ENCODE measurements around the gene ZSWIM9.
"Not testable (repeated sequence)": the region's sequence is repeated elsewhere in the genome, so short reads cannot be mapped to it uniquely, and the experiment has no call there.

ZSWIM9 gene

DNA sequence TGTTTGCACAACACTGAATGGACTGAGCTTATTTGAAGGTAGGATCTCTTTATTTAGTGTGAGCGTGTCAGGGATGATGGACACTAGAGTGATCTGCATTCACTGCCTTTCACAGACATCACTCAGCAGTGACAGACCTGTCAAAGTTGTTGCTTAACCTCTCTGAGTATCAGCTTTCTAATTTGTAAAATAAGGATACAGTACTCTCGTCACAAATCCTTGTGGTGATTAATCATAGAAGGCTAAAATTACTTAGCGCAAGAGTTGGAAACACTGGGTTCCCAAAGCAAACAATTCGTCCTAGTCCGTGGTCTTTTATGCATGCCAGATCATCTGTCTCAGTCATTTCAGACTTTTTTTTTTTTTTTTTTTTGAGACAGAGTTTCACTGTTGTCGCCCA, 68.6 kb downstream of the ZSWIM9 start:
- DNase-seq (ENCODE audit: low spot score): no peak
- POLR2A ChIA-PET (ENCODE audit: low non-redundant PET): no interaction called here
- CTCF ChIA-PET: interaction anchor here (0.6 kb wide), 1 partner anchor 152 kb away, joined by 3 read pairs; no protein-coding TSS in a partner anchor
- H3K27ac ChIP-seq: no peak overlapping the region
- TF ChIP-seq, protein P1, sequence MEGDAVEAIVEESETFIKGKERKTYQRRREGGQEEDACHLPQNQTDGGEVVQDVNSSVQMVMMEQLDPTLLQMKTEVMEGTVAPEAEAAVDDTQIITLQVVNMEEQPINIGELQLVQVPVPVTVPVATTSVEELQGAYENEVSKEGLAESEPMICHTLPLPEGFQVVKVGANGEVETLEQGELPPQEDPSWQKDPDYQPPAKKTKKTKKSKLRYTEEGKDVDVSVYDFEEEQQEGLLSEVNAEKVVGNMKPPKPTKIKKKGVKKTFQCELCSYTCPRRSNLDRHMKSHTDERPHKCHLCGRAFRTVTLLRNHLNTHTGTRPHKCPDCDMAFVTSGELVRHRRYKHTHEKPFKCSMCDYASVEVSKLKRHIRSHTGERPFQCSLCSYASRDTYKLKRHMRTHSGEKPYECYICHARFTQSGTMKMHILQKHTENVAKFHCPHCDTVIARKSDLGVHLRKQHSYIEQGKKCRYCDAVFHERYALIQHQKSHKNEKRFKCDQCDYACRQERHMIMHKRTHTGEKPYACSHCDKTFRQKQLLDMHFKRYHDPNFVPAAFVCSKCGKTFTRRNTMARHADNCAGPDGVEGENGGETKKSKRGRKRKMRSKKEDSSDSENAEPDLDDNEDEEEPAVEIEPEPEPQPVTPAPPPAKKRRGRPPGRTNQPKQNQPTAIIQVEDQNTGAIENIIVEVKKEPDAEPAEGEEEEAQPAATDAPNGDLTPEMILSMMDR (conservative IDR thresholded peaks at IDR 0.05; ENCODE audit: low read depth): no peak

DNA sequence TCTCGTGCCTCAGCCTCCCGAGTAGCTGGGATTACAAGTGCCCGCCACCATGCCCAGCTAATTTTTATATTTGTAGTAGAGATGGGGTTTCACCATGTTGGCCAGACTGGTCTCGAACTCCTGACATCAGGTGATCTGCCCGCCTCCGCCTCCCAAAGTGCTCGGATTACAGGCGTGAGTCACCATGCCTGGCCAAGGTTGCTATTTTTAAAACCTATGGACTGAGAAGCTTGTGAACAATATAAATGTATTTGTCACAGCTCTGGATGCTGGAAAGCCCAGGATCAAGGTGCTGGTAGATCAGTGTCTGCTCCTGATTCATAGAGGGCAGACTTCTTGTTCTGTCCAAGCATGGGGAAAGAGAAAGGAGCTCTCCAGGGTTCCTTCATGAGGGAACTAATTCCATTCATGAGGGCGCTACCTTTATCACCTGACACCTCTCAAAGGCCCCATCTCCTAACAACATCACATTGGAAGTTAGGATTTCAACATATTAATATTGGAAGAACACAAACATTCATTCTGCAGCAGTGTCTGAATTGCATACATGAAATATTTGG, 69.2 kb downstream of the ZSWIM9 start:
- H3K27ac ChIP-seq: no peak overlapping the region
- TF ChIP-seq, protein P1 (conservative IDR thresholded peaks at IDR 0.05; ENCODE audit: low read depth): no peak
- POLR2A ChIA-PET (ENCODE audit: low non-redundant PET): no interaction called here
- no peak for DNase-seq (ENCODE audit: low spot score)
- CTCF ChIA-PET: interaction anchor here (1.1 kb wide), 1 partner anchor 22 kb away, joined by 3 read pairs; no protein-coding TSS in a partner anchor

DNA sequence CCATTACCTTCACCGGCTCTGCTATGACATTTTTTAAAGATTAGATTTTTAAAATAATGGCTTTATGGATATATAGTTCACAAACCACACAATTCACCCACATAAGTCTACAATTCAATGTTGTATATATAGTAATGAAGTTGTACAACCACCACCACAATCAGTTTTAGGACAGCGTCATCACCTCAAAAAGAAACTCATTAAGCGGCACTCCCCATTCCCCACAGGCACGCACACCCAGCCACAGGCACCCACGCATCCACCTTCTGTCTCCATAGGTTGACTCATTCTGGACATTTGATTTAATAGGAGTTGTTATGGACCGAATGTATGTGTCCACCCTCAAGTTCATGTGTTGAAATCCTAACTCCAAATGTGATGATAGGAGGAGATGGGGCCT, 71.3 kb downstream of the ZSWIM9 start:
- CTCF ChIA-PET; POLR2A ChIA-PET (ENCODE audit: low non-redundant PET); H3K27ac ChIP-seq; DNase-seq (ENCODE audit: low spot score): not testable (repeated sequence)

DNA sequence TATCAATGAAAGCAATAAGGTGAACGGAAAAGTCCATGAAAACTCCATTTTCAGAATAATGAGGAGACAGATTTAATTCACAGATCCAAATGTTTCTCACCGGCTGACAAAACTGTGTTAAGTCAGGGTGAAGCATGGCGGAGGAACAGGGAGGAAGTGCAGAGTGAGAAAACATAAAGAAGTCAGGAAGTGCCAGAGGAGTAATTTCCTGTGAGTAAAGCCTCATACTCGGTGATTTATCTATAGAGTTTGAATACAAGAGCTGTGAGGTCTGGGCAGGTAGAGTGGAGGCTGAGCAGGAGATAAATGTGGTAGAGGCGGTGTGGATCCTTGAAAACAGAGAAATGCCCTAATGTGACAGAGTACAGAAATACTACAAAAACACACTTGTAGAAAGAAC, 73.8 kb downstream of the ZSWIM9 start:
- ChIA-PET CTCF (no interaction called here), POLR2A (ENCODE audit: low non-redundant PET) (no interaction called here)
- TF ChIP-seq, protein P1 (conservative IDR thresholded peaks at IDR 0.05; ENCODE audit: low read depth): no peak
- DNase-seq (ENCODE audit: low spot score): no peak
- no peak overlapping the region for H3K27ac ChIP-seq

DNA sequence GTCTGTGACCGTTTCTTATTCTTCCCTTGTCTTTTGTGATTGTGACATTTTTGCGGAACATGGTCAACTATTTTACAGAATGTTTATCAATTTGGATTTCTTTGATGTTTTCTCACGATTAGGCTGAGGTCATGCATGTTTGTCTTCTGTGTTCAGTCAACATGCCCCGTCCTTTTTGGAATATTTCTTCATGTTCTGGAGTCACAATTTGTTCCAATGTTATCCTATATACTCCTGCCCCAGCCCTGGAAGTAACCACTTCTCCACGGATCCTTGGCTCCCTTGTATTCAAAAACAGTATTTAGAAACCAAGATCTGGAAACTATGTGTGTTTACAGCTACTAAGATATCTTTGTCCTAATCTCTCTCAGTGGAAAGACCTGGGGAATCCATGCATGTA, 75.6 kb downstream of the ZSWIM9 start:
- ChIA-PET POLR2A (ENCODE audit: low non-redundant PET) (interaction anchor here (0.6 kb wide), 1 partner anchor 47 kb away, joined by 3 read pairs; no protein-coding TSS in a partner anchor), CTCF (no interaction called here)
- DNase-seq (ENCODE audit: low spot score): no peak
- TF ChIP-seq, protein P1 (conservative IDR thresholded peaks at IDR 0.05; ENCODE audit: low read depth): no peak
- no peak overlapping the region for H3K27ac ChIP-seq

DNA sequence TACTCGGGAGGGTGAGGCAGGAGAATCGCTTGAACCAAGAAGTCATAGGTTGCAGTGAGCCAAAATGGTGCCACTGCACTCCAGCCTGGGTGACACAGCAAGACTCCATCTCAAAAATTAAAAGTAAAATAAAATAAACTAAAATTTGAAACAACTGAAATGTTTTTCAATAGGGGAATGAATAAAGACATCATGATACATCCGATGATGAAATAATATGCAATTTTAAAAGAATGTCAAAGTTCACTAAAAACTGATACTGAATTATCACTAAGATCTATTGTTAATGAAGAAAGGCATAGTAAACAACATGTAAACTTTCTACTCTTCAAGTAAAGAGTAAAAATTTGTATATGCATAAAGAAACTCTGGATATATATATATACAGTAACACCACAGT, 76.7 kb downstream of the ZSWIM9 start:
- ChIA-PET CTCF (no interaction called here), POLR2A (ENCODE audit: low non-redundant PET) (no interaction called here)
- no peak overlapping the region for H3K27ac ChIP-seq
- no peak for DNase-seq (ENCODE audit: low spot score)
- TF ChIP-seq, protein P1 (conservative IDR thresholded peaks at IDR 0.05; ENCODE audit: low read depth): no peak

Measured in RWPE1 (cell line).